SK-N-SH (cell line): Measurements from ENCODE around the gene ADAMTS3. TPM values are rescaled to one million over a fixed set of nuclear protein-coding genes. Genes with fewer than 3 reads are reported as not detected.

Experiments
- CTCF ChIA-PET: fragments of 300-600, 350-600 bp; formaldehyde crosslinking; extraction: SDS; loops from one replicate; lab custom pipeline; 2021; lab: Yijun Ruan, JAX
- POLR2A ChIA-PET: fragments of 350-600 bp; sonication (Branson Sonifier 250); formaldehyde crosslinking; extraction: SDS; loops from one replicate; lab custom pipeline; 2020; ENCODE audit warnings: antibody characterized with exemption, inconsistent platforms; lab: Yijun Ruan, JAX
- DNase-seq: peaks from one replicate; pipeline ENCODE4 v3.0.0; 2012
- H2AFZ ChIP-seq: fragments of 200-600 bp; sonication (generic); 2 replicates; pipeline ENCODE4 v1.8.1; 2016; ENCODE audit warnings: antibody characterized with exemption, mild to moderate bottlenecking, low read depth
- H3F3A ChIP-seq: fragments of 200-600 bp; sonication (generic); replicated peaks from 2 replicates; pipeline ENCODE3; 2016; ENCODE audit warnings: antibody characterized with exemption, mild to moderate bottlenecking; ENCODE audit not compliant: insufficient read depth
- H3K27ac ChIP-seq, 2 experiments: fragments of 200-500 bp in 1 of 2; fragments of 200-600 bp in 1 of 2; sonication (Bioruptor generic) in 1 of 2; sonication (generic), shearing (Covaris generic) in 1 of 2; 2 replicates each; pipeline versions ENCODE4 v1.5.1 to v1.6.1; 2014 to 2016; ENCODE audit warnings: low read depth in 2 of 2, inconsistent platforms in 1 of 2, low read length in 1 of 2, mild to moderate bottlenecking in 1 of 2, mixed read lengths in 1 of 2
- H3K27me3 ChIP-seq: fragments of 200-600 bp; sonication (generic), shearing (Covaris generic); 2 replicates; pipeline ENCODE4 v1.6.1; 2016; ENCODE audit warnings: mixed run types; ENCODE audit not compliant: insufficient read depth
- H3K36me3 ChIP-seq, 2 experiments: fragments of 200-500 bp in 1 of 2; fragments of 200-600 bp in 1 of 2; sonication (Bioruptor generic) in 1 of 2; sonication (generic) in 1 of 2; replicated peaks in 1 of 2; 2 replicates each; pipeline versions ENCODE3 to v1.5.1; 2014 to 2016; ENCODE audit warnings: low read length in 1 of 2, mild to moderate bottlenecking in 1 of 2; ENCODE audit not compliant: insufficient read depth in 2 of 2, control insufficient read depth in 1 of 2
- H3K4me1 ChIP-seq, 2 experiments: fragments of 200-500 bp in 1 of 2; fragments of 200-600 bp in 1 of 2; sonication (Bioruptor generic) in 1 of 2; sonication (generic), shearing (Covaris generic) in 1 of 2; 2 replicates each; pipeline versions ENCODE4 v1.5.1 to v1.6.1; 2014 to 2016; ENCODE audit warnings: low read depth in 1 of 2, low read length in 1 of 2, mixed run types in 1 of 2; ENCODE audit not compliant: insufficient read depth in 2 of 2, control insufficient read depth in 1 of 2
- H3K4me2 ChIP-seq: fragments of 200-600 bp; sonication (generic), shearing (Covaris generic); 2 replicates; pipeline ENCODE4 v1.6.1; 2017; ENCODE audit warnings: mixed run types
- H3K4me3 ChIP-seq, 2 experiments: fragments of 200-500 bp in 1 of 2; fragments of 200-600 bp in 1 of 2; sonication (Bioruptor generic) in 1 of 2; sonication (generic), shearing (Covaris generic) in 1 of 2; 2 replicates each; pipeline versions ENCODE4 v1.5.1 to v1.8.1; 2014 to 2016; ENCODE audit warnings: low read depth in 2 of 2, inconsistent platforms in 1 of 2, low read length in 1 of 2, mild to moderate bottlenecking in 1 of 2, mixed read lengths in 1 of 2, moderate library complexity in 1 of 2
- H3K79me2 ChIP-seq: fragments of 200-600 bp; sonication (generic); 2 replicates; pipeline ENCODE4 v1.8.1; 2017; ENCODE audit warnings: mild to moderate bottlenecking; ENCODE audit not compliant: insufficient read depth
- H3K9ac ChIP-seq: fragments of 200-600 bp; sonication (generic); 2 replicates; pipeline ENCODE4 v1.6.1; 2017; ENCODE audit warnings: mixed run types
- H3K9me2 ChIP-seq: fragments of 200-600 bp; sonication (generic); 2 replicates; pipeline ENCODE4 v1.6.1; 2017; ENCODE audit warnings: mixed run types
- H3K9me3 ChIP-seq: fragments of 200-600 bp; sonication (generic); 2 replicates; pipeline ENCODE4 v1.6.1; 2017; ENCODE audit warnings: mixed run types, mild to moderate bottlenecking, moderate library complexity
- H4K20me1 ChIP-seq: fragments of 200-600 bp; sonication (generic); 2 replicates; pipeline ENCODE4 v1.6.1; 2017; ENCODE audit warnings: mild to moderate bottlenecking, mixed run types; ENCODE audit not compliant: insufficient read depth
- ELF1 ChIP-seq: IDR thresholded peaks from 2 replicates; pipeline ENCODE4 v1.4.0; 2012
- FOSL2 ChIP-seq: IDR thresholded peaks from 2 replicates; pipeline ENCODE4 v1.4.0; 2012; ENCODE audit warnings: low read depth, mild to moderate bottlenecking, moderate library complexity, borderline replicate concordance
- FOXM1 ChIP-seq: IDR thresholded peaks from 2 replicates; pipeline ENCODE4 v1.4.0; 2012; ENCODE audit warnings: low read depth, mild to moderate bottlenecking
- GABPA ChIP-seq: IDR thresholded peaks from 2 replicates; pipeline ENCODE4 v1.4.0; 2012; ENCODE audit warnings: low read depth, mild to moderate bottlenecking
- NRF1 ChIP-seq: IDR thresholded peaks from 2 replicates; pipeline ENCODE4 v1.6.1; 2012; ENCODE audit warnings: low read depth, mild to moderate bottlenecking, low read length
- POLR2AphosphoS5 ChIP-seq: IDR thresholded peaks from 2 replicates; pipeline ENCODE4 v1.6.1; 2012; ENCODE audit warnings: low read depth, low read length
- RCOR1 ChIP-seq: fragments of 150-350 bp; IDR thresholded peaks from 2 replicates; pipeline ENCODE4 v1.6.1; 2017; ENCODE audit warnings: antibody characterized with exemption, low read length
- RXRA ChIP-seq: IDR thresholded peaks from 2 replicates; pipeline ENCODE4 v1.4.0; 2012; ENCODE audit warnings: low read depth, mild to moderate bottlenecking, borderline replicate concordance
- SIN3A ChIP-seq: IDR thresholded peaks from 2 replicates; pipeline ENCODE4 v1.6.1; 2012; ENCODE audit warnings: low read depth, mild to moderate bottlenecking, low read length, moderate library complexity, borderline replicate concordance
- SMC3 ChIP-seq: IDR thresholded peaks from 2 replicates; pipeline ENCODE4 v1.6.1; 2012; ENCODE audit warnings: low read depth, low read length, improper control_type of control experiment
- TCF12 ChIP-seq: IDR thresholded peaks from 2 replicates; pipeline ENCODE4 v1.4.0; 2012
- WGBS: methylation state at CpG from one replicate; pipeline ENCODE4 v1.1.6; 2017; ENCODE audit warnings: low lambda C conversion rate; 5-methylcytosine and 5-hydroxymethylcytosine counted together
- polyA plus RNA-seq, 3 experiments: library from polyadenylated mRNA; depleted of rRNA; stranded (reverse); fragments of >200 nt; gene quantifications; 2 replicates each; pipeline ENCODE4 v1.2.3, GENCODE V29; 2012
- TF ChIP-seq, protein P1 (sequence below): fragments of 150-350 bp; IDR thresholded peaks from 2 replicates; pipeline ENCODE4 v1.6.1; 2016; ENCODE audit warnings: mild to moderate bottlenecking, low read depth, low read length
- TF ChIP-seq, protein P2 (sequence below): IDR thresholded peaks from 2 replicates; pipeline ENCODE4 v1.6.1; 2012; ENCODE audit warnings: mild to moderate bottlenecking, low read depth, low read length, moderate library complexity
- TF ChIP-seq, protein P3 (sequence below): fragments of 200-600 bp; sonication (generic); IDR thresholded peaks from 2 replicates; pipeline ENCODE4 v1.6.1; 2017; ENCODE audit warnings: antibody characterized with exemption, mild to moderate bottlenecking, moderate library complexity
- TF ChIP-seq, protein P4 (sequence below): IDR thresholded peaks from 2 replicates; pipeline ENCODE4 v1.4.0; 2012; ENCODE audit warnings: low read depth
- TF ChIP-seq, protein P5 (sequence below): IDR thresholded peaks from 2 replicates; pipeline ENCODE4; 2012
- TF ChIP-seq, protein P6 (sequence below): fragments of 150-350 bp; IDR thresholded peaks from 2 replicates; pipeline ENCODE4 v1.6.1; 2017; ENCODE audit warnings: antibody characterized with exemption, low read length, low read depth, borderline replicate concordance

The ADAMTS3 gene
- polyA plus RNA-seq, 1 of the 3 experiments (the other 2 are of a cell fraction) = 0.99 TPM

DNA sequence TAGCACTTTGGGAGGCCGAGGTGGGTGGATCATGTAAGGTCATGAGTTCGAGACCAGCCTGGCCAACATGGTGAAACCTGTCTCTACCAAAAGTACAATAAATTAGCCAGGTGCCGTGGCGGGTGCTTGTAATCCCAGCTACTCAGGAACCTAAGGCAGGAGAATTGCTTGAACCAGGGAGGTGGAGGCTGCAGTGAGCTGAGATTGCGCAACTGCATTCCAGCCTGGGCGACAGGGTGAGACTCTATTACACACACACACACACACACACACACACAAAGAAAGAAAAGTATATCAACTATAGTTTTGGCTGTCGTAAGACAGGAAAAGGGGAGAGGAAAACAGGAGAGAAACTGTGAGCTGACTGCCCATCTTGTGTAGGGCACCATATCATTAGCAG lies 171.7 kb downstream of the ADAMTS3 start:
- no peaks in the 10 kb centered on the region for H3K79me2 ChIP-seq
- H3K27ac ChIP-seq = no peak overlapping the region
- no peak overlapping the region for H3K9ac ChIP-seq
- H3F3A ChIP-seq = peaks cover 4% of the 10 kb centered on the region
- no peak overlapping the region for H3K4me2 ChIP-seq
- no peak overlapping the region for H3K4me3 ChIP-seq
- H4K20me1 ChIP-seq = no peaks in the 10 kb centered on the region
- H3K9me3 ChIP-seq = no peaks in the 10 kb centered on the region
- H3K27me3 ChIP-seq = no peaks in the 10 kb centered on the region
- 85% methylated on average over 7 of the region's 7 CpGs for WGBS
- H3K4me1 ChIP-seq = 0 out of 4 replicates have a peak, but pooled peaks cover 0 to 10% of the 10 kb centered on the region in 2 experiments
- H3K36me3 ChIP-seq = no peaks in the 10 kb centered on the region
- no peaks in the 10 kb centered on the region for H3K9me2 ChIP-seq
- CTCF ChIA-PET = interaction anchor here (1.2 to 1.4 kb wide), 2 partner anchors 20 to 71 kb away, joined by 3 to 5 read pairs; no protein-coding TSS in a partner anchor
- DNase-seq = no peak
- TF ChIP-seq, protein P1, sequence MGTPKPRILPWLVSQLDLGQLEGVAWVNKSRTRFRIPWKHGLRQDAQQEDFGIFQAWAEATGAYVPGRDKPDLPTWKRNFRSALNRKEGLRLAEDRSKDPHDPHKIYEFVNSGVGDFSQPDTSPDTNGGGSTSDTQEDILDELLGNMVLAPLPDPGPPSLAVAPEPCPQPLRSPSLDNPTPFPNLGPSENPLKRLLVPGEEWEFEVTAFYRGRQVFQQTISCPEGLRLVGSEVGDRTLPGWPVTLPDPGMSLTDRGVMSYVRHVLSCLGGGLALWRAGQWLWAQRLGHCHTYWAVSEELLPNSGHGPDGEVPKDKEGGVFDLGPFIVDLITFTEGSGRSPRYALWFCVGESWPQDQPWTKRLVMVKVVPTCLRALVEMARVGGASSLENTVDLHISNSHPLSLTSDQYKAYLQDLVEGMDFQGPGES = no peak
- no peak for TF ChIP-seq TCF12
- TF ChIP-seq ELF1 = no peak
- TF ChIP-seq, protein P2, sequence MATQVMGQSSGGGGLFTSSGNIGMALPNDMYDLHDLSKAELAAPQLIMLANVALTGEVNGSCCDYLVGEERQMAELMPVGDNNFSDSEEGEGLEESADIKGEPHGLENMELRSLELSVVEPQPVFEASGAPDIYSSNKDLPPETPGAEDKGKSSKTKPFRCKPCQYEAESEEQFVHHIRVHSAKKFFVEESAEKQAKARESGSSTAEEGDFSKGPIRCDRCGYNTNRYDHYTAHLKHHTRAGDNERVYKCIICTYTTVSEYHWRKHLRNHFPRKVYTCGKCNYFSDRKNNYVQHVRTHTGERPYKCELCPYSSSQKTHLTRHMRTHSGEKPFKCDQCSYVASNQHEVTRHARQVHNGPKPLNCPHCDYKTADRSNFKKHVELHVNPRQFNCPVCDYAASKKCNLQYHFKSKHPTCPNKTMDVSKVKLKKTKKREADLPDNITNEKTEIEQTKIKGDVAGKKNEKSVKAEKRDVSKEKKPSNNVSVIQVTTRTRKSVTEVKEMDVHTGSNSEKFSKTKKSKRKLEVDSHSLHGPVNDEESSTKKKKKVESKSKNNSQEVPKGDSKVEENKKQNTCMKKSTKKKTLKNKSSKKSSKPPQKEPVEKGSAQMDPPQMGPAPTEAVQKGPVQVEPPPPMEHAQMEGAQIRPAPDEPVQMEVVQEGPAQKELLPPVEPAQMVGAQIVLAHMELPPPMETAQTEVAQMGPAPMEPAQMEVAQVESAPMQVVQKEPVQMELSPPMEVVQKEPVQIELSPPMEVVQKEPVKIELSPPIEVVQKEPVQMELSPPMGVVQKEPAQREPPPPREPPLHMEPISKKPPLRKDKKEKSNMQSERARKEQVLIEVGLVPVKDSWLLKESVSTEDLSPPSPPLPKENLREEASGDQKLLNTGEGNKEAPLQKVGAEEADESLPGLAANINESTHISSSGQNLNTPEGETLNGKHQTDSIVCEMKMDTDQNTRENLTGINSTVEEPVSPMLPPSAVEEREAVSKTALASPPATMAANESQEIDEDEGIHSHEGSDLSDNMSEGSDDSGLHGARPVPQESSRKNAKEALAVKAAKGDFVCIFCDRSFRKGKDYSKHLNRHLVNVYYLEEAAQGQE = no peak
- no peak for TF ChIP-seq NRF1
- TF ChIP-seq SIN3A = no peak
- TF ChIP-seq, protein P3, sequence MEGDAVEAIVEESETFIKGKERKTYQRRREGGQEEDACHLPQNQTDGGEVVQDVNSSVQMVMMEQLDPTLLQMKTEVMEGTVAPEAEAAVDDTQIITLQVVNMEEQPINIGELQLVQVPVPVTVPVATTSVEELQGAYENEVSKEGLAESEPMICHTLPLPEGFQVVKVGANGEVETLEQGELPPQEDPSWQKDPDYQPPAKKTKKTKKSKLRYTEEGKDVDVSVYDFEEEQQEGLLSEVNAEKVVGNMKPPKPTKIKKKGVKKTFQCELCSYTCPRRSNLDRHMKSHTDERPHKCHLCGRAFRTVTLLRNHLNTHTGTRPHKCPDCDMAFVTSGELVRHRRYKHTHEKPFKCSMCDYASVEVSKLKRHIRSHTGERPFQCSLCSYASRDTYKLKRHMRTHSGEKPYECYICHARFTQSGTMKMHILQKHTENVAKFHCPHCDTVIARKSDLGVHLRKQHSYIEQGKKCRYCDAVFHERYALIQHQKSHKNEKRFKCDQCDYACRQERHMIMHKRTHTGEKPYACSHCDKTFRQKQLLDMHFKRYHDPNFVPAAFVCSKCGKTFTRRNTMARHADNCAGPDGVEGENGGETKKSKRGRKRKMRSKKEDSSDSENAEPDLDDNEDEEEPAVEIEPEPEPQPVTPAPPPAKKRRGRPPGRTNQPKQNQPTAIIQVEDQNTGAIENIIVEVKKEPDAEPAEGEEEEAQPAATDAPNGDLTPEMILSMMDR = no peak
- no peak for TF ChIP-seq POLR2AphosphoS5
- TF ChIP-seq, protein P4, sequence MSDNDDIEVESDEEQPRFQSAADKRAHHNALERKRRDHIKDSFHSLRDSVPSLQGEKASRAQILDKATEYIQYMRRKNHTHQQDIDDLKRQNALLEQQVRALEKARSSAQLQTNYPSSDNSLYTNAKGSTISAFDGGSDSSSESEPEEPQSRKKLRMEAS = no peak
- TF ChIP-seq FOSL2 = no peak
- TF ChIP-seq RXRA = no peak
- TF ChIP-seq RCOR1 = no peak
- TF ChIP-seq, protein P5, sequence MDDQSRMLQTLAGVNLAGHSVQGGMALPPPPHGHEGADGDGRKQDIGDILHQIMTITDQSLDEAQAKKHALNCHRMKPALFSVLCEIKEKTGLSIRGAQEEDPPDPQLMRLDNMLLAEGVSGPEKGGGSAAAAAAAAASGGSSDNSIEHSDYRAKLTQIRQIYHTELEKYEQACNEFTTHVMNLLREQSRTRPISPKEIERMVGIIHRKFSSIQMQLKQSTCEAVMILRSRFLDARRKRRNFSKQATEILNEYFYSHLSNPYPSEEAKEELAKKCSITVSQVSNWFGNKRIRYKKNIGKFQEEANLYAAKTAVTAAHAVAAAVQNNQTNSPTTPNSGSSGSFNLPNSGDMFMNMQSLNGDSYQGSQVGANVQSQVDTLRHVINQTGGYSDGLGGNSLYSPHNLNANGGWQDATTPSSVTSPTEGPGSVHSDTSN = no peak
- TF ChIP-seq FOXM1 = no peak
- TF ChIP-seq GABPA = no peak
- TF ChIP-seq, protein P6, sequence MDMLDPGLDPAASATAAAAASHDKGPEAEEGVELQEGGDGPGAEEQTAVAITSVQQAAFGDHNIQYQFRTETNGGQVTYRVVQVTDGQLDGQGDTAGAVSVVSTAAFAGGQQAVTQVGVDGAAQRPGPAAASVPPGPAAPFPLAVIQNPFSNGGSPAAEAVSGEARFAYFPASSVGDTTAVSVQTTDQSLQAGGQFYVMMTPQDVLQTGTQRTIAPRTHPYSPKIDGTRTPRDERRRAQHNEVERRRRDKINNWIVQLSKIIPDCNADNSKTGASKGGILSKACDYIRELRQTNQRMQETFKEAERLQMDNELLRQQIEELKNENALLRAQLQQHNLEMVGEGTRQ = no peak
- no peak for TF ChIP-seq SMC3
- POLR2A ChIA-PET = interaction anchor here (0.6 kb wide), 1 partner anchor 91 kb away, joined by 3 read pairs; no protein-coding TSS in a partner anchor
- no peak overlapping the region for H2AFZ ChIP-seq
